Lower lobe of right lung (tissue), 2 donors: ENCODE results near the gene RAMP1. TPM values are rescaled to one million over a fixed set of nuclear protein-coding genes. Genes with fewer than 3 reads are reported as not detected.

Experiments used
- ATAC-seq, 2 donors: fragments of 200-7000 bp; cut with Tn5 transposase; one replicate each; pipeline ENCODE4 v1.9.1; 2020 to 2022; ENCODE audit warnings: mild to moderate bottlenecking in 2 of 2, moderate library complexity in 2 of 2
- DNase-seq: peaks from one replicate; pipeline ENCODE4 v3.0.0-alpha.2; 2020
- H3K27ac ChIP-seq: fragments of 200-600 bp; one replicate; pipeline ENCODE4 v1.8.0; 2022
- H3K27me3 ChIP-seq: fragments of 200-600 bp; one replicate; pipeline ENCODE4 v1.8.0; 2022; ENCODE audit warnings: low read depth
- H3K36me3 ChIP-seq: fragments of 200-600 bp; one replicate; pipeline ENCODE4 v1.8.0; 2022; ENCODE audit warnings: mild to moderate bottlenecking
- H3K4me1 ChIP-seq: fragments of 200-600 bp; one replicate; pipeline ENCODE4 v1.8.0; 2022
- H3K4me3 ChIP-seq: fragments of 200-600 bp; one replicate; pipeline ENCODE4 v1.8.0; 2022; ENCODE audit warnings: mild to moderate bottlenecking
- H3K9me3 ChIP-seq: fragments of 200-600 bp; one replicate; pipeline ENCODE4 v1.8.0; 2022
- CTCF ChIP-seq: fragments of 200-600 bp; IDR thresholded peaks from one replicate; pipeline ENCODE4 v1.8.0; 2022; ENCODE audit warnings: antibody characterized with exemption, mild to moderate bottlenecking
- intact Hi-C: fragments of 100-400 bp; cut with DNase I; formaldehyde crosslinking; loops from one replicate; pipeline ENCODE4 v1.11.0; 2022
- total RNA-seq: library from RNA; stranded (reverse); fragmentation: NEBNext Ultra II Directional; extraction: Animal tissue kit (Norgen Biotek cat#: 25700); gene quantifications from one replicate; pipeline ENCODE4 v1.2.1, GENCODE V29; 2021
- donor health status: DM: no; HTN: yes; CAD: no; lungs with severe emphysema.

RAMP1 gene
- total RNA-seq, 1 donor from 2014 or later: 5.1 TPM

- H3K9me3 ChIP-seq: no peaks in the 10 kb centered on the region
- intact Hi-C loops: no loop called here
- H3K4me1 ChIP-seq: peaks cover 15% of the 10 kb centered on the region
- TF ChIP-seq CTCF: no peak
- H3K27me3 ChIP-seq: no peaks in the 10 kb centered on the region
- H3K36me3 ChIP-seq: no peaks in the 10 kb centered on the region
- no peak for ATAC-seq
- no peak overlapping the region for H3K4me3 ChIP-seq
- no peak for DNase-seq
- no peak overlapping the region for H3K27ac ChIP-seq
Measured at GRCh38 chr2:237909075-237909695, 49.8 kb downstream of the RAMP1 start.

- DNase-seq (no peak), ATAC-seq (no peak)
- no peaks in the 10 kb centered on the region for H3K27me3 ChIP-seq
- H3K27ac ChIP-seq: no peak overlapping the region
- no peak overlapping the region for H3K4me3 ChIP-seq
- no peak for TF ChIP-seq CTCF
- no peaks in the 10 kb centered on the region for H3K9me3 ChIP-seq
- peaks cover 8% of the 10 kb centered on the region for H3K4me1 ChIP-seq
- intact Hi-C loops: no loop called here
- no peaks in the 10 kb centered on the region for H3K36me3 ChIP-seq
Measured at GRCh38 chr2:237909801-237910475, 50.5 kb downstream of the RAMP1 start.

GRCh38 chr2:237910576-237911362, 51.3 kb downstream of the RAMP1 start:
- no peaks in the 10 kb centered on the region for H3K27me3 ChIP-seq
- no peaks in the 10 kb centered on the region for H3K9me3 ChIP-seq
- DNase-seq (no peak), ATAC-seq (no peak)
- no peaks in the 10 kb centered on the region for H3K36me3 ChIP-seq
- H3K4me3 ChIP-seq: no peak overlapping the region
- H3K4me1 ChIP-seq: no peaks in the 10 kb centered on the region
- no peak for TF ChIP-seq CTCF
- intact Hi-C loops: no loop called here
- H3K27ac ChIP-seq: no peak overlapping the region

GRCh38 chr2:237911363-237912017, 52.1 kb downstream of the RAMP1 start:
- intact Hi-C loops: no loop called here
- no peaks in the 10 kb centered on the region for H3K4me1 ChIP-seq
- no peaks in the 10 kb centered on the region for H3K9me3 ChIP-seq
- no peak for TF ChIP-seq CTCF
- DNase-seq (no peak), ATAC-seq (no peak)
- H3K36me3 ChIP-seq: no peaks in the 10 kb centered on the region
- no peak overlapping the region for H3K4me3 ChIP-seq
- no peaks in the 10 kb centered on the region for H3K27me3 ChIP-seq
- H3K27ac ChIP-seq: no peak overlapping the region
